ENCODE results near the gene NFATC2IP.
"Not testable (repeated sequence)": the region's sequence is repeated elsewhere in the genome, so short reads cannot be mapped to it uniquely, and the experiment has no call there.

NFATC2IP gene

GRCh38 chr16:28925386-28926228 lies 25.1 kb upstream of the NFATC2IP start:
- peak overlapping the region; percentile 69 for H3K4me3 ChIP-seq (ENCODE audit: low read depth, low read length)

GRCh38 chr16:28926284-28926683 lies 24.5 kb upstream of the NFATC2IP start:
- peak overlapping the region; percentile 69 for H3K4me3 ChIP-seq (ENCODE audit: low read depth, low read length)

GRCh38 chr16:28927815-28928214 lies 22.9 kb upstream of the NFATC2IP start:
- H3K4me3 ChIP-seq (ENCODE audit: low read depth, low read length), result no peak overlapping the region

- no peak overlapping the region for H3K4me3 ChIP-seq (ENCODE audit: low read depth, low read length)
These were observed 20.5 kb upstream of the NFATC2IP start for GRCh38 chr16:28930203-28930602.

- H3K4me3 ChIP-seq (ENCODE audit: low read depth, low read length), result no peak overlapping the region
These were observed 20.1 kb upstream of the NFATC2IP start for GRCh38 chr16:28930652-28931051.

GRCh38 chr16:28931801-28932225 lies 18.9 kb upstream of the NFATC2IP start, which contains the start of gene CD19:
Gene CD19, plus strand, starts transcription at chr16:28931971. Its CDS starts 30 bp downstream, at chr16:28932001.
- H3K4me3 ChIP-seq (ENCODE audit: low read depth, low read length), result no peak within 1 kb of the TSS

- no peak overlapping the region for H3K4me3 ChIP-seq (ENCODE audit: low read depth, low read length)
These were observed 18.2 kb upstream of the NFATC2IP start for GRCh38 chr16:28932339-28933141.

- H3K4me3 ChIP-seq (ENCODE audit: low read depth, low read length), result no peak overlapping the region
These were observed 17.6 kb upstream of the NFATC2IP start for GRCh38 chr16:28933171-28933570.

GRCh38 chr16:28935346-28935745 lies 15.4 kb upstream of the NFATC2IP start:
- no peak overlapping the region for H3K4me3 ChIP-seq (ENCODE audit: low read depth, low read length)

GRCh38 chr16:28935924-28936783 lies 14.6 kb upstream of the NFATC2IP start:
- H3K4me3 ChIP-seq (ENCODE audit: low read depth, low read length), result peak overlapping the region; percentile 8

- H3K4me3 ChIP-seq (ENCODE audit: low read depth, low read length), result no peak overlapping the region
These were observed 14.0 kb upstream of the NFATC2IP start for GRCh38 chr16:28936784-28937155.

- H3K4me3 ChIP-seq (ENCODE audit: low read depth, low read length), result no peak overlapping the region
These were observed 13.4 kb upstream of the NFATC2IP start for GRCh38 chr16:28937222-28937876.

GRCh38 chr16:28938721-28939120 lies 12.0 kb upstream of the NFATC2IP start:
- H3K4me3 ChIP-seq (ENCODE audit: low read depth, low read length), result no peak overlapping the region

- H3K4me3 ChIP-seq (ENCODE audit: low read depth, low read length), result not testable (repeated sequence)
These were observed 10.9 kb upstream of the NFATC2IP start for GRCh38 chr16:28939825-28940224.

- H3K4me3 ChIP-seq (ENCODE audit: low read depth, low read length), result no peak overlapping the region
These were observed 7.5 kb upstream of the NFATC2IP start for GRCh38 chr16:28943281-28943680.

- H3K4me3 ChIP-seq (ENCODE audit: low read depth, low read length), result no peak overlapping the region
These were observed 4.1 kb upstream of the NFATC2IP start for GRCh38 chr16:28946681-28947080.

- peak overlapping the region; percentile 80 for H3K4me3 ChIP-seq (ENCODE audit: low read depth, low read length)
These were observed 740 bp downstream of the NFATC2IP start for GRCh38 chr16:28951410-28951943.

GRCh38 chr16:28958216-28958615 lies 7.5 kb downstream of the NFATC2IP start:
- H3K4me3 ChIP-seq (ENCODE audit: low read depth, low read length), result no peak overlapping the region

GRCh38 chr16:28958836-28959235 lies 8.1 kb downstream of the NFATC2IP start:
- no peak overlapping the region for H3K4me3 ChIP-seq (ENCODE audit: low read depth, low read length)

GRCh38 chr16:28964072-28964471 lies 13.3 kb downstream of the NFATC2IP start:
- no peak overlapping the region for H3K4me3 ChIP-seq (ENCODE audit: low read depth, low read length)
